NT2/D1 (cell line): ENCODE measurements around the gene FGD4.

Experiments
- SUZ12 ChIP-seq: IDR thresholded peaks from 2 replicates; pipeline ENCODE4 v1.6.1; 2011; ENCODE audit not compliant: insufficient read length, insufficient read depth; ENCODE audit errors: extremely low read depth
- YY1 ChIP-seq: IDR thresholded peaks from 2 replicates; pipeline ENCODE4 v1.6.1; 2011; ENCODE audit not compliant: insufficient read length, insufficient read depth

- TF ChIP-seq YY1, result no peak
- TF ChIP-seq SUZ12, result no peak
Measured at GRCh38 chr12:32445356-32445755, 46.0 kb downstream of the FGD4 start.
